MM.1S (cell line): ENCODE data around the gene STX12.

Experiments used
- CTCF ChIP-seq: fragments of 300-600 bp; sonication (generic); IDR thresholded peaks from 2 replicates; pipeline ENCODE4 v1.5.1; 2016; ENCODE audit warnings: antibody characterized with exemption, low read length, mixed read lengths
- EZH2 ChIP-seq: fragments of 300-600 bp; sonication (generic); optimal IDR thresholded peaks from 2 replicates; pipeline ENCODE3; 2017; ENCODE audit warnings: low read depth, mild to moderate bottlenecking, antibody characterized with exemption, low read length, mixed read lengths

GRCh38 chr1:27863538-27863915, 90.5 kb downstream of the STX12 start:
- no peak for TF ChIP-seq CTCF
- TF ChIP-seq EZH2, result no peak
